Smooth muscle cell (in vitro differentiated cells): ENCODE data around the gene CNTNAP2. TPM values are rescaled to one million over a fixed set of nuclear protein-coding genes. Genes with fewer than 3 reads are reported as not detected.

Source experiments
- DNase-seq: peaks from one replicate; lab custom pipeline; 2025; ENCODE audit not compliant: unreplicated experiment; lab: John Stamatoyannopoulos, UW
- H2AFZ ChIP-seq: fragments of 200-600 bp; sonication (generic); 2 replicates; pipeline ENCODE4 v1.6.0; 2016; ENCODE audit warnings: antibody characterized with exemption, low read depth, mild to moderate bottlenecking
- H3F3A ChIP-seq: fragments of 200-600 bp; sonication (generic); 2 replicates; pipeline ENCODE4 v1.6.0; 2017; ENCODE audit warnings: antibody characterized with exemption, low read depth
- H3K27ac ChIP-seq: fragments of 200-600 bp; sonication (generic); 2 replicates; pipeline ENCODE4 v1.5.1; 2016; ENCODE audit warnings: low read depth, mild to moderate bottlenecking
- H3K27me3 ChIP-seq: fragments of 200-600 bp; sonication (generic); 2 replicates; pipeline ENCODE4 v1.6.1; 2016; ENCODE audit warnings: low read depth, mild to moderate bottlenecking
- H3K36me3 ChIP-seq: fragments of 200-600 bp; sonication (generic); 2 replicates; pipeline ENCODE4 v1.5.1; 2016; ENCODE audit warnings: low read depth
- H3K4me1 ChIP-seq: fragments of 200-600 bp; sonication (generic); 2 replicates; pipeline ENCODE4 v1.5.1; 2016; ENCODE audit warnings: low read depth
- H3K4me2 ChIP-seq: fragments of 200-600 bp; sonication (generic); 2 replicates; pipeline ENCODE4 v1.6.0; 2016; ENCODE audit warnings: mild to moderate bottlenecking
- H3K4me3 ChIP-seq: fragments of 200-600 bp; sonication (generic); 2 replicates; pipeline ENCODE4 v1.5.1; 2016; ENCODE audit warnings: mild to moderate bottlenecking
- H3K79me2 ChIP-seq: fragments of 200-600 bp; sonication (generic); 2 replicates; pipeline ENCODE4 v1.6.0; 2016; ENCODE audit warnings: low read depth, mild to moderate bottlenecking
- H3K9ac ChIP-seq: fragments of 200-600 bp; sonication (generic); 2 replicates; pipeline ENCODE4 v1.6.0; 2016; ENCODE audit warnings: low read depth
- H3K9me3 ChIP-seq: fragments of 200-600 bp; sonication (generic); replicated peaks from 2 replicates; pipeline ENCODE4 v1.5.1; 2016; ENCODE audit warnings: low read depth
- H4K20me1 ChIP-seq: fragments of 200-600 bp; sonication (generic); 2 replicates; pipeline ENCODE4 v1.6.0; 2016; ENCODE audit warnings: low read depth
- WGBS: methylation state at CpG from one replicate; pipeline ENCODE4 v1.1.7; 2016; ENCODE audit warnings: low lambda C conversion rate; 5-methylcytosine and 5-hydroxymethylcytosine counted together
- polyA plus RNA-seq: library from polyadenylated mRNA; unstranded; fragments of >200 nt; fragmentation: Nextera tagmentation; extraction: Ambion mirVana; gene quantifications from 2 replicates; pipeline ENCODE4 v1.2.1, GENCODE V29; 2016
- total RNA-seq: library from RNA; depleted of rRNA; stranded (reverse); fragments of >200 nt; gene quantifications from 2 replicates; pipeline ENCODE4 v1.2.3, GENCODE V29; 2014
- TF ChIP-seq, protein P1 (sequence below): fragments of 200-600 bp; sonication (generic); IDR thresholded peaks from 2 replicates; pipeline ENCODE4 v1.5.1; 2017; ENCODE audit warnings: borderline replicate concordance, mild to moderate bottlenecking, antibody characterized with exemption; ENCODE audit not compliant: insufficient read depth, poor library complexity, severe bottlenecking

CNTNAP2 gene
- total and polyA plus RNA-seq, 2 experiments from 2014 or later: 1.7 to 9.0 TPM

DNA sequence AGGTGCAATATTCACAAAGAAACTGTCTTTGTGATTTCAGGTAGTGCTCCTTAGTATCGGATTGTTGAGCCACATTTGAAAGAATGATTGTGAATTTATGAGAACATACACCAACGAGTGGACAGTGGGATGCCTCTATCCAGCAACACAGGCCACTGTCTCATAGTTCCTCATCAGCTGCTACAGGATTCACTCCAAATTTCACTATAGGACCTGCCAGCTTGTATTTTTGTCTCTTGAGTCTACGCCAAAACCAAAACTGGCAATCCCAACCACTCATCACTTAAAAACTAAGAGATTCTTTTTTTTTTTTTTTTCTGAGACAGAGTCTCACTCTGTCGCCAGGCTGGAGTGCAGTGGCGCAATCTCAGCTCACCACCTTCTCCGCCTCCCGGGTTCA lies 964.5 kb downstream of the CNTNAP2 start:
- H3K4me1 ChIP-seq: no peaks in the 10 kb centered on the region
- no peak overlapping the region for H2AFZ ChIP-seq
- no peaks in the 10 kb centered on the region for H3F3A ChIP-seq
- H3K27me3 ChIP-seq: no peaks in the 10 kb centered on the region
- DNase-seq: no peak
- H3K4me2 ChIP-seq: no peak overlapping the region
- H3K4me3 ChIP-seq: no peak overlapping the region
- WGBS: 94% methylated on average over 7 of the region's 7 CpGs
- H3K36me3 ChIP-seq: no peaks in the 10 kb centered on the region
- H3K27ac ChIP-seq: no peak overlapping the region
- no peaks in the 10 kb centered on the region for H3K79me2 ChIP-seq
- TF ChIP-seq, protein P1, sequence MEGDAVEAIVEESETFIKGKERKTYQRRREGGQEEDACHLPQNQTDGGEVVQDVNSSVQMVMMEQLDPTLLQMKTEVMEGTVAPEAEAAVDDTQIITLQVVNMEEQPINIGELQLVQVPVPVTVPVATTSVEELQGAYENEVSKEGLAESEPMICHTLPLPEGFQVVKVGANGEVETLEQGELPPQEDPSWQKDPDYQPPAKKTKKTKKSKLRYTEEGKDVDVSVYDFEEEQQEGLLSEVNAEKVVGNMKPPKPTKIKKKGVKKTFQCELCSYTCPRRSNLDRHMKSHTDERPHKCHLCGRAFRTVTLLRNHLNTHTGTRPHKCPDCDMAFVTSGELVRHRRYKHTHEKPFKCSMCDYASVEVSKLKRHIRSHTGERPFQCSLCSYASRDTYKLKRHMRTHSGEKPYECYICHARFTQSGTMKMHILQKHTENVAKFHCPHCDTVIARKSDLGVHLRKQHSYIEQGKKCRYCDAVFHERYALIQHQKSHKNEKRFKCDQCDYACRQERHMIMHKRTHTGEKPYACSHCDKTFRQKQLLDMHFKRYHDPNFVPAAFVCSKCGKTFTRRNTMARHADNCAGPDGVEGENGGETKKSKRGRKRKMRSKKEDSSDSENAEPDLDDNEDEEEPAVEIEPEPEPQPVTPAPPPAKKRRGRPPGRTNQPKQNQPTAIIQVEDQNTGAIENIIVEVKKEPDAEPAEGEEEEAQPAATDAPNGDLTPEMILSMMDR: no peak
- no peaks in the 10 kb centered on the region for H3K9me3 ChIP-seq
- no peak overlapping the region for H3K9ac ChIP-seq
- no peaks in the 10 kb centered on the region for H4K20me1 ChIP-seq

DNA sequence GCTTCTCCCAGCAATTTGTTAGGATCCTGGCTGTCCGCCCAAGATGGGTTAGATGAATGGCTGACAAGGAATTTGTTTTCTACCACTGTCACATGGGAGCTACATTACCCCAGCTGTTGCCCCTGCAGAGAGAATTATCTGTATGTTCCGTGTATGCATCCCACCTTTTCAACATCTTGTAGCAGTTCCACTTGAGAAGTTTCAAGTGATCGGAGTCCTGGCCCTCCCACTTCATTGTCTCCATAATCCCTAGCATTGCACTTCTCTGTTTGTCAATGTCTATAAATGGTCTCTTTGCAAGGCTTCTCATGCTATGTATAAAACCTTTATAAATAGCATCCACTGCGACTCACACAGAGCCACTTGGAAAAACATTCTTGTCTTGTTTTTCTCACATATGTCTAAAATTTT lies 972.5 kb downstream of the CNTNAP2 start:
- Histone ChIP-seq H3K9ac (no peak overlapping the region), H3K27ac (no peak overlapping the region), H3K27me3 (no peaks in the 10 kb centered on the region), H2AFZ (no peak overlapping the region), H3K4me3 (no peak overlapping the region), H3K4me1 (no peaks in the 10 kb centered on the region), H3K4me2 (no peak overlapping the region), H3F3A (no peaks in the 10 kb centered on the region), H4K20me1 (no peaks in the 10 kb centered on the region), H3K9me3 (no peaks in the 10 kb centered on the region), H3K36me3 (no peaks in the 10 kb centered on the region), H3K79me2 (no peaks in the 10 kb centered on the region)
- DNase-seq: no peak
- WGBS: 83% methylated on average over 4 of the region's 4 CpGs
- TF ChIP-seq, protein P1: no peak

DNA sequence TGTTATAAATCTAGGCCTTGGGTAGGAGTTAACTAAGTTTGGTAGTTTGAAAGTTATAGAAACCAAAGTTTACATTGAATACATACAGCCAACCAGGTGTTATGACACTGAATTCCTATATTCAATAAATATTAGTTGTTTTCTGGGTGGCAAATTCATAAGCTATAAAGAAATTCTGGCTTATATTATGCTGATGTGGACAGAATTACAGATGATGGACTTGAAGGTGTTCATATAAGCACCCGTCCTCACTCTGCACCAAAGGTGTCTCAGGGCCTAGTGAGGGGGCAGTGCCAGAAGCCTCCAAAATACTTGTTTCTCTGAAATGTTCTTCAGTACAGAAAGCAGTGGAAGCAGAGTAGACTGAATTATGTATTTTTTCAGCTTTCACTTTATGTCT lies 973.0 kb downstream of the CNTNAP2 start:
- H3K27me3 ChIP-seq: no peaks in the 10 kb centered on the region
- no peak overlapping the region for H2AFZ ChIP-seq
- H3K9ac ChIP-seq: no peak overlapping the region
- H3K4me3 ChIP-seq: no peak overlapping the region
- no peaks in the 10 kb centered on the region for H4K20me1 ChIP-seq
- no peaks in the 10 kb centered on the region for H3K79me2 ChIP-seq
- no peaks in the 10 kb centered on the region for H3K36me3 ChIP-seq
- WGBS: 90% methylated on average over 1 of the region's 1 CpG
- H3K27ac ChIP-seq: no peak overlapping the region
- no peak for DNase-seq
- H3K9me3 ChIP-seq: no peaks in the 10 kb centered on the region
- no peak overlapping the region for H3K4me2 ChIP-seq
- H3K4me1 ChIP-seq: no peaks in the 10 kb centered on the region
- TF ChIP-seq, protein P1: no peak
- H3F3A ChIP-seq: no peaks in the 10 kb centered on the region

DNA sequence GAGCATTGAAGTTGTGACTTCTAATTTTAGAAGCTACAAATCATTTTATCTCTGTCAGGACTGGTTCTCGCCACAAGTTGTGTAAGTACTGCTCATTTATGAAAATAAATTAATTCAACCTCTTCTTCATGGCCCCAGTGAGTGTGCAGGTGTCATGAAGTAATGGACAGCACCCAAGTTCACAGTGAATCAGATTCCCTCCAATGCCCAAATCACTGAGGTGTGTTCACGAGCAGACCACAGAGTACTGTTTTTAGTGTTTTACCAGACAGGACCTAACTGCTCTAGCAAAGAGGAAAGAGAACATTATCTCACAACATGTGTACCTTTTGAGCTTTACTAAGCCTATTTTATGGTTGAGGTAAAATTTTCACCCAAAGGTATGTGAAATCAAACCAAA lies 980.0 kb downstream of the CNTNAP2 start:
- no peaks in the 10 kb centered on the region for H3K79me2 ChIP-seq
- no peak overlapping the region for H3K27ac ChIP-seq
- H2AFZ ChIP-seq: no peak overlapping the region
- WGBS: 87% methylated on average over 2 of the region's 2 CpGs
- H3K9me3 ChIP-seq: no peaks in the 10 kb centered on the region
- TF ChIP-seq, protein P1: no peak
- H3K4me3 ChIP-seq: no peak overlapping the region
- no peak overlapping the region for H3K9ac ChIP-seq
- H3K27me3 ChIP-seq: no peaks in the 10 kb centered on the region
- H3F3A ChIP-seq: no peaks in the 10 kb centered on the region
- no peak overlapping the region for H3K4me2 ChIP-seq
- H3K36me3 ChIP-seq: no peaks in the 10 kb centered on the region
- H4K20me1 ChIP-seq: no peaks in the 10 kb centered on the region
- no peak for DNase-seq
- no peaks in the 10 kb centered on the region for H3K4me1 ChIP-seq
